Hepatocyte (in vitro differentiated cells): ENCODE measurements around the gene TRPC4AP.

Experiments
- EZH2 ChIP-seq: fragments of 200-600 bp; sonication (generic); IDR thresholded peaks from 2 replicates; pipeline ENCODE4 v1.6.1; 2016; ENCODE audit warnings: antibody characterized with exemption, mild to moderate bottlenecking, borderline replicate concordance
- TF ChIP-seq, protein P1 (sequence below): fragments of 200-600 bp; sonication (generic); IDR thresholded peaks from 2 replicates; pipeline ENCODE4 v1.5.1; 2016; ENCODE audit warnings: antibody characterized with exemption, mild to moderate bottlenecking; ENCODE audit not compliant: poor library complexity

DNA sequence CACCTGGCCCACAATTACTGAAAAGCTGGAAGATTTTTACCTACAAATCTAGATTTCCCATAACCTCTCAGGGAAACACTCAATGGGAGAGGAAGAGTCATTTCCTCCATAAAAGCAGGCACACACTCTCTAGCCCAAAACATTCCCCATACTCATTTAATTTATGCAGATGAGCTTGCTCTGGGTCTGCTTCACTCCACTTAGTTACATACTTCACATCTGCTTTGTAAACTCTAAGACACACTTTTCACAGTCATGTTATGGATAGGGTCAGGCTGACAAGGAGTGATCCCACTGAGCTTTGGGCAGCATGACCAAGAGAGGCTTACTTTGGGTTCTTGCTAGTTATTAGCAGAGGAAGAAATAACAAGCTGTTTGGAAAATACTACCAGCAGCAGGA is 27.4 kb downstream of the TRPC4AP start:
- no peak for TF ChIP-seq EZH2
- TF ChIP-seq, protein P1, sequence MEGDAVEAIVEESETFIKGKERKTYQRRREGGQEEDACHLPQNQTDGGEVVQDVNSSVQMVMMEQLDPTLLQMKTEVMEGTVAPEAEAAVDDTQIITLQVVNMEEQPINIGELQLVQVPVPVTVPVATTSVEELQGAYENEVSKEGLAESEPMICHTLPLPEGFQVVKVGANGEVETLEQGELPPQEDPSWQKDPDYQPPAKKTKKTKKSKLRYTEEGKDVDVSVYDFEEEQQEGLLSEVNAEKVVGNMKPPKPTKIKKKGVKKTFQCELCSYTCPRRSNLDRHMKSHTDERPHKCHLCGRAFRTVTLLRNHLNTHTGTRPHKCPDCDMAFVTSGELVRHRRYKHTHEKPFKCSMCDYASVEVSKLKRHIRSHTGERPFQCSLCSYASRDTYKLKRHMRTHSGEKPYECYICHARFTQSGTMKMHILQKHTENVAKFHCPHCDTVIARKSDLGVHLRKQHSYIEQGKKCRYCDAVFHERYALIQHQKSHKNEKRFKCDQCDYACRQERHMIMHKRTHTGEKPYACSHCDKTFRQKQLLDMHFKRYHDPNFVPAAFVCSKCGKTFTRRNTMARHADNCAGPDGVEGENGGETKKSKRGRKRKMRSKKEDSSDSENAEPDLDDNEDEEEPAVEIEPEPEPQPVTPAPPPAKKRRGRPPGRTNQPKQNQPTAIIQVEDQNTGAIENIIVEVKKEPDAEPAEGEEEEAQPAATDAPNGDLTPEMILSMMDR: no peak
